ENCODE results near the gene TRIM14.
"Not testable (repeated sequence)": the region's sequence is repeated elsewhere in the genome, so short reads cannot be mapped to it uniquely, and the experiment has no call there.

TRIM14 gene

GRCh38 chr9:98104445-98104881 lies 14.6 kb downstream of the TRIM14 start:
- DNase-seq = no peak

GRCh38 chr9:98101868-98102273 lies 17.2 kb downstream of the TRIM14 start:
- DNase-seq = peak; percentile 82

- no peak for DNase-seq
Measured at GRCh38 chr9:98101416-98101815, 17.6 kb downstream of the TRIM14 start.

GRCh38 chr9:98100456-98100855 lies 18.6 kb downstream of the TRIM14 start:
- DNase-seq = no peak

- DNase-seq = no peak
Measured at GRCh38 chr9:98099898-98100297, 19.1 kb downstream of the TRIM14 start.

- DNase-seq = no peak
Measured at GRCh38 chr9:98099346-98099745, 19.7 kb downstream of the TRIM14 start.

GRCh38 chr9:98097836-98098235 lies 21.2 kb downstream of the TRIM14 start:
- DNase-seq = peak; percentile 66

GRCh38 chr9:98096091-98096490 lies 22.9 kb downstream of the TRIM14 start:
- no peak for DNase-seq

GRCh38 chr9:98095401-98095800 lies 23.6 kb downstream of the TRIM14 start:
- no peak for DNase-seq

- no peak for DNase-seq
Measured at GRCh38 chr9:98094851-98095250, 24.2 kb downstream of the TRIM14 start.

GRCh38 chr9:98094316-98094715 lies 24.7 kb downstream of the TRIM14 start:
- no peak for DNase-seq

GRCh38 chr9:98092613-98092931 lies 26.4 kb downstream of the TRIM14 start:
- peak; percentile 20 for DNase-seq

- no peak for DNase-seq
Measured at GRCh38 chr9:98091735-98092612, 27.0 kb downstream of the TRIM14 start.

GRCh38 chr9:98090674-98091073 lies 28.3 kb downstream of the TRIM14 start:
- DNase-seq = not testable (repeated sequence)

- peak; percentile 49 for DNase-seq
Measured at GRCh38 chr9:98087420-98088354, 31.3 kb downstream of the TRIM14 start.

GRCh38 chr9:98086461-98086860 lies 32.6 kb downstream of the TRIM14 start:
- no peak for DNase-seq

GRCh38 chr9:98085944-98086343 lies 33.1 kb downstream of the TRIM14 start:
- no peak for DNase-seq

GRCh38 chr9:98085058-98085457 lies 34.0 kb downstream of the TRIM14 start:
- no peak for DNase-seq

GRCh38 chr9:98084396-98084795 lies 34.6 kb downstream of the TRIM14 start:
- no peak for DNase-seq

- no peak for DNase-seq
Measured at GRCh38 chr9:98083566-98084183, 35.3 kb downstream of the TRIM14 start.

GRCh38 chr9:98083061-98083501 lies 35.9 kb downstream of the TRIM14 start:
- no peak for DNase-seq

- peak; percentile 68 for DNase-seq
Measured at GRCh38 chr9:98081477-98082219, 37.4 kb downstream of the TRIM14 start.
